ES-I3 (cell line): Measurements from ENCODE around the gene ABCC2.
"Not testable (repeated sequence)": the region's sequence is repeated elsewhere in the genome, so short reads cannot be mapped to it uniquely, and the experiment has no call there.

Experiments used
- H3K36me3 ChIP-seq: 2 replicates; pipeline ENCODE4 v1.6.1; 2013; ENCODE audit warnings: mild to moderate bottlenecking, low read length, control low read depth, moderate library complexity; ENCODE audit not compliant: insufficient read depth
- H3K4me1 ChIP-seq: 2 replicates; pipeline ENCODE4 v1.6.1; 2013; ENCODE audit warnings: mild to moderate bottlenecking, control low read depth, low read length; ENCODE audit not compliant: insufficient read depth
- H3K9ac ChIP-seq: 2 replicates; pipeline ENCODE4 v1.6.1; 2013; ENCODE audit warnings: low read depth, mild to moderate bottlenecking, low read length, moderate library complexity
- H3K9me3 ChIP-seq: 2 replicates; pipeline ENCODE4 v1.6.1; 2013; ENCODE audit warnings: mild to moderate bottlenecking, low read length, moderate library complexity; ENCODE audit not compliant: control insufficient read depth, insufficient read depth

ABCC2 gene

DNA sequence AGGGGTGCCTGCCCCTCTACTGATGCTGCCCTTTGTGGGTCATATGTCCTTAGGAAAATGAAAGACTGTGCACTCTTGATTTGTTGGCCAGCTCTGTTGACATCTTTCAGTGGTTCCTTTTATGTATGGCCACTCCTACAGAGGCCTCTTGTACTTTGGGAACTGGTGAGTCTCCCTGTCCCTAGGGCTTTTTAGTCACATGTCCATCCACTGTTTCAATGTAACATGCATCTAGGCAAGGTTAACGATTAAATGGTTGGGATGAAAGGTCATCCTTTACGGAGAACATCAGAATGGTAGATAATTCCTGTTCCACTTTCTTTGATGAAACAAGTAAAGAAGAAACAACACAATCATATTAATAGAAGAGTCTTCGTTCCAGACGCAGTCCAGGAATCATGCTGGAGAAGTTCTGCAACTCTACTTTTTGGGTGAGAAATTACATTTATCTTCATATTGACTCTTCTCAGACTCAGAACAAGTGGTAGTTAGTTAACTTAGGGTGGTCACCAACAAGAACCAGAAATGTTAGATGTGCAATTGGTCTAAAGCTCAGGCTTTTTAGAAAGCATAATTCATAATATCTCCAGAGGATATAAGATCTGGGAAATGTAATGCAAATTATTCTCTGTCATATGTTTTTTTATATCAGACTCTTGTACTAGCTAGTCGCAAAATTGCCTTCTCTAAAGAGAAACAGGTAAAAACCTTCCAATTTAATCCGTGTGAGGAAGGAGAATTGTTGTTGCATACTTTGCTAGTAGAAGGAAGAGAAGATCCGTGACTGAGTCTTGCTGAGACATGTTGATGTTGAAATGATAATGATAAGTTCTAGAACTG lies at the start of gene ABCC2:
TSS of gene ABCC2 (plus strand) at position 194 of the 840 bp plus-strand sequence. CDS start at position 399, 205 bp downstream.
- Histone ChIP-seq H3K9me3 (no peaks in the 10 kb centered on the region), H3K9ac (no peak within 1 kb of the TSS), H3K4me1 (peaks cover 33% of the 10 kb centered on the region), H3K36me3 (no peaks in the 10 kb centered on the region)

DNA sequence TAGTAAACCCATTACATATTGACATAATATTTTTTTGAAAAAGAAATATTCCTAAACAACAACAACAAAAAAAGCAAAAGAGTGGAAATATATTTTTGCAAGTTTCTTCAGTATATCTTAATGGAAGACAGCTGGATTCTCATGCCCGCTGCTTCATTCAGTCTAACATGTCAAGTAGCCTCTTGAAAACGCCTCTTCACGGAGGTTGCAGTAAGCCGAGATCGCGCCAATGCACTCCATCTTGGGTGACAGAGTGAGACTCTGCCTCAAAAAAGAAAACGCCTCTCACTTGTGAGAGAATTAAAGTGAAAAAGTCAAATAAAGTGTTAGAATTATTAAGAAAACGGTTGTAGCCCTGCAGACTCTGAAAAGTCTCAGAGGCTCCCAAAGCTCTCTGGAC lies 49.1 kb upstream of the ABCC2 start:
- H3K9me3 ChIP-seq: no peaks in the 10 kb centered on the region

DNA sequence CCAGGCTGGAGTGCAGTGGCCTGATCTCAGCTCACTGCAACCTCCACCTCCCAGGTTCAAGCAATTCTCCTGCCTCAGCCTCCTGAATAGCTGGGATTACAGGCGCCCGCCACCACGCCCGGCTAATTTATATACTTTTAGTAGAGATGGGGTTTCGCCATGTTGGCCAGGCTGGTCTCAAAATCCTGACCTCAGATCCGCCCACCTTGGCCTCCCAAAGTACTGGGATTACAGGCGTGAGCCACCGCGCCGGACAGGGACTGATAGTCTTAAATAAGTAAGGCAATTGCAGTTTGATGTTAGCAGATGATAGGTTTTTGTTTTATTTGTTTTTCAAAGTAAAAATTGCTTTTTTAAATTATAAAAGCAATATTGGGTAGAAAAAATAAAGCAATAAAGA lies 48.3 kb upstream of the ABCC2 start:
- H3K9me3 ChIP-seq, H3K4me1 ChIP-seq, H3K36me3 ChIP-seq, H3K9ac ChIP-seq: not testable (repeated sequence)

More for the DNA sequence above, 49.1 kb upstream of the ABCC2 start:
- Histone ChIP-seq H3K9ac (no peak overlapping the region), H3K4me1 (no peaks in the 10 kb centered on the region), H3K36me3 (peaks cover 7% of the 10 kb centered on the region; the same call in 1 of the 2 replicates)

DNA sequence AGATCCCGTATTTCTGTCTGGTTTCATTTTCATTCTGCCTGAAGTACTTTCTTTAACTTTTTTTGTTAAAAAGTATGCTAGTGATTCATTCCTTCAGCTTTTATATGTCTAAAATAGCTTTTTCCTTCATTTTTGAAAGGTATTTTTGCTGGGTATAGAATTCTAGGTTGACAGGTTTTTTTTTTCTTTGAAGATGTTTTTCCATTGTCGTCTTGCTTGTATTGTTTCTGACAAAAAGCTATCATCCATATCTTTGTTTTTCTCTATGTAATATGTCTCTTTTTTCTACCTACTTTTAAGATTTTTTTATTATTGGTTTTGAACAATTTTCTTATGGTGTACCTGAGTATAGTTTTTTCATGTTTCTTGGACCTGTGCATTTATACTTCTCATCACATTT lies 42.2 kb upstream of the ABCC2 start:
- Histone ChIP-seq H3K9me3 (peaks cover 6% of the 10 kb centered on the region; the same call in 1 of the 2 replicates), H3K36me3 (peaks cover 15% of the 10 kb centered on the region), H3K9ac (no peak overlapping the region), H3K4me1 (no peaks in the 10 kb centered on the region)

DNA sequence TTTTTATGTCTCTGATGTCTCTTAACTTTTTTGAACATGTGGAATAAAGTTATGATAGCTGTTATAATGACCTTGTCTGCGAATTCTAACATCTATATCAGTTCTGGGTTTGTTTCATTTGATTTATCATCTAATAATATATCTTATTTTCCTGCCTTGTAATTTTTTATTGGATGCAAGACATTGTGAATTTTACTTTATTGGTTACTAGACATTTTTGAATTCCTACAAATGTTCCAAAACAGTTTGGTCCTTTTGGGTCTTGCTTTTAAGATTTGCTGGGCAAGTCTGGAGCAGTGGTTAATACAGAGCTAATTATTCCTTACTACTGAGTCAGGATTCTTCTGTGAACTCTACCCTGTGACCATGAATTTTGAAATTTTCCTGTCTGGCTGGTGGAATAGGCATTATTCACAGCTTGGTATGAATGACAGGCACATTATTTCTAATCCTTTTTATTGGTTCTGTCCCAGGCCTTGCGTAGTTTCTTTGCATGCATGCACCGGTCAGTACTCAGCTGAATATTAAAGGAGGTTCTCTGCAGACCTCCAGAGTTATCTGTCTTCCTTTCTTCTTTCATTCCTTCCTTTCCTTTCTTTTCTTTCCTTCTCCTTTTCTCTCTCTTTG lies 41.4 kb upstream of the ABCC2 start:
- H3K4me1 ChIP-seq: no peaks in the 10 kb centered on the region
- H3K36me3 ChIP-seq: peaks cover 14% of the 10 kb centered on the region
- H3K9me3 ChIP-seq: peaks cover 6% of the 10 kb centered on the region; the same call in 1 of the 2 replicates
- H3K9ac ChIP-seq: no peak overlapping the region

DNA sequence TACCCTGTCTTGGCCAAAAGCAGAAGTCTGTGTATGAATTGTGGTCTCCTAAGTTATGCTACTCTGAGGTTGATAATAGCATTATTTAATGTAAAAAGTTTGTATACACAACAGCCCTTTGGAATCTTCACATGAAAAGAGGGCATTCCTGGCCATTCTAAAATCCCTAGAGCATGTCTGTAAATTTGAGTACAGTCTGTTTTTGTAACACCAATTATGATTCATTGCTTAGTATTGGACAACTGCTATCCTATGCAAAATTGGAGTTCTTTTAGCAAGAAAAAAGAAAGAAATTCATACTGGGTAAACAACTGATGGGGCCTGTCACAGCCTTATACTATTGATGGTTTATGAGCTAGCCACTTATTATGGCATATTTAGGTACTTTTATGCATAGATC lies 40.2 kb upstream of the ABCC2 start:
- H3K36me3 ChIP-seq: peaks cover 10% of the 10 kb centered on the region

DNA sequence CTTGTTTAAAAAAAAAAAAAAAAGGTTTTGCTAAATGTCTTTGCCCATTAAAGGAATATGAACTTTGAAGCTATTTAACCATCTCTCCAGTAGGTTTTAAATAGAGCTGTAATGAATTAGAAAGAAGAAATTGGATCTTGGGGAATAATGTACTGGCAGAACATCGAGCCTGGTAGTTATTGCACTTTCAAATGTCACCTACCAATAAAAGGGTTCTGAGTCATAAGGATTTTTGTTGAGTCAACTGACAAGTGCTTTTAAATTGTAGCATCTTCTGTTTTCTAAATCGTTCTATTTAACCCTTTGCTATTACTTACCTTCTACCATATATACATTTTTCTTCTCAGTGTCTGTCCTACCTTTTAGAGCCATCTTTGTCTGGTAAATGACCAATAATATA lies 39.7 kb upstream of the ABCC2 start:
- Histone ChIP-seq H3K9ac (no peak overlapping the region), H3K36me3 (peaks cover 11% of the 10 kb centered on the region), H3K4me1 (no peaks in the 10 kb centered on the region), H3K9me3 (peaks cover 6% of the 10 kb centered on the region; the same call in 1 of the 2 replicates)

More for the DNA sequence above, 40.2 kb upstream of the ABCC2 start:
- H3K9me3 ChIP-seq: peaks cover 6% of the 10 kb centered on the region; the same call in 1 of the 2 replicates
- H3K4me1 ChIP-seq: no peaks in the 10 kb centered on the region
- H3K9ac ChIP-seq: no peak overlapping the region

DNA sequence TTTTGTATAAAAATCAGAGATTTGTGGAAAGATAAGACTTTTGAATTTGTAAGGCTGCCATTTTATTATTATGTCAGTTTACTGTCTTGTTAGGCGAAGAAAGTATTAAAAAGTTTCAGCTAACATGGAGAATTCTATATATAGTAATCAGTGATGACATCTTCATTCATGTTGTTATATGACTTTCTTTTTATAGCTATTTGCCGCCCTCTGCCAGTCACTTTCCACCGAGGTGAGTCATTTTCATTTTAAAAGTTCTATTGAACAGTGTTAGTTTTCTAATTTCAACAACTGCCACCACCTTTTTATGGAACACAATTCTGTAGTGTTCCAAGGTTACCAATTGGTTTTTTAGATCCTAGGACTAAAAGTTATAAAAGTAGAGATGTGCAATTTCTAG lies 38.6 kb upstream of the ABCC2 start:
- Histone ChIP-seq H3K4me1 (no peaks in the 10 kb centered on the region), H3K36me3 (peaks cover 11% of the 10 kb centered on the region)

DNA sequence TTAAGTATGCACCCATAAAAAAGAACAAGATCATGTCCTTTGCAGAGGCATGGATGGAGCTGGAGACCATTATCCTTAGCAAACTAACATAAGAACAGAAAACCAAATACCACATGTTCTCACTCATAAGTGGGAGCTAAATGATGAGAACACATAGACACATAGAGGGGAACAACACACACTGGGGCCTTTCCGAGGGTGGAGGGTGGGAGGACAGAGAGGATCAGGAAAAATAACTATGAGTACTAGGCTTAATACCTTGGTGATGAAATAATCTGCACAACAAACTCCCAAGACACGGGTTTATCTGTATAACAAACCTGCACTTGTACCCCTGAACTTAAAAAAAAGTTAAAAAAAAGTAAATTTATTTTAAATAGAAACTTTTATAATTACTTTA lies 36.3 kb upstream of the ABCC2 start:
- H3K4me1 ChIP-seq, H3K9ac ChIP-seq, H3K9me3 ChIP-seq: not testable (repeated sequence)
- H3K36me3 ChIP-seq: peaks cover 11% of the 10 kb centered on the region

More for the DNA sequence above, 38.6 kb upstream of the ABCC2 start:
- Histone ChIP-seq H3K9me3 (peaks cover 6% of the 10 kb centered on the region; the same call in 1 of the 2 replicates), H3K9ac (no peak overlapping the region)

DNA sequence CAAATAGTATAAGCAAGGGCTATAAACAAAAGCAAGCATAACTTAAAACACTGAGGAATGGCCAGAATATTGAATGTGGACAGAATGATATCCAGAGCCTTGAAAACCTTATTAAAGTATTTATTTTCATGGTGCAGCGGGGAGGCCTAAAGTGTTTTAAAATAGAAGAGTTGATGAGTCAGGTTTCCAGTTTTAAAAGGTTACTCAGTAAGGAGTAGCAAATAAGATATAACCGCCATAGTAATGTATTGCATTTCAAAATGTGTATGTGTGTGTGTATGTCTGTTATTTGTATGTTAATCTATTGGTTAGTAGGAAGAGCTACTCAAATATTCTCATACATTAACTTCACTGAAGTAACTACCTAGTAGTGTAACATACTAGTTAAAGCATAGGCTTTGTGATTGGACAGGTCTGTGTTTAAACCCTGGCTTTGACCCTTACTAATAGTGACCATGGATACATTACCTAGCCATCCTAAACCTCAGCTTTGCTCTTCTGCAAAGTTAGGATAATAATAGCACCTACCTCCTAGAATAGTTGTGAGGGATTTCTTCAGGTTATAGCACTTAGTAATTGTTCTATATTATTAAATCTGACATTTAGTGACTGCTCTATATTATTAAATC lies 33.5 kb upstream of the ABCC2 start:
- Histone ChIP-seq H3K9me3 (no peaks in the 10 kb centered on the region), H3K4me1 (no peaks in the 10 kb centered on the region), H3K36me3 (peaks cover 3% of the 10 kb centered on the region; the same call in 1 of the 2 replicates), H3K9ac (no peak overlapping the region)

DNA sequence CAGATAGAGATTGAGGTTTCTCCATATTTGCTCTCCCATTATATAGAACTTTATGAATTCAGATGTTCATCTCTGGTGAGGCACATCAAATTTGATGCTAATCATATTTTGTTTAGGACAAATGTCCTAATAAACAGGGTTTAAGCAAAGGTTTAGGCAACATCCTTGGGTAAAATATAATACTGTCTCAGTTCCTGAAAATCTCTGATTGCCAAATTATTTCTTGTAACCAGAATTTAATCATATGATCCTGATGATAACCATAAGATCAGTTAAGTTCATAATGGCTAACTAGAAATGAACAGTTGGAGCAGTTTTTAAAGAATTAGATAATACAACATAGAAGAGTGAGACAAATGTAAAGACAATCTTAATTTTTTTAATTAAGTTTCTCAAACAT lies 31.8 kb upstream of the ABCC2 start:
- no peak overlapping the region for H3K9ac ChIP-seq
- no peaks in the 10 kb centered on the region for H3K4me1 ChIP-seq
- H3K36me3 ChIP-seq: peaks cover 8% of the 10 kb centered on the region
- H3K9me3 ChIP-seq: no peaks in the 10 kb centered on the region

DNA sequence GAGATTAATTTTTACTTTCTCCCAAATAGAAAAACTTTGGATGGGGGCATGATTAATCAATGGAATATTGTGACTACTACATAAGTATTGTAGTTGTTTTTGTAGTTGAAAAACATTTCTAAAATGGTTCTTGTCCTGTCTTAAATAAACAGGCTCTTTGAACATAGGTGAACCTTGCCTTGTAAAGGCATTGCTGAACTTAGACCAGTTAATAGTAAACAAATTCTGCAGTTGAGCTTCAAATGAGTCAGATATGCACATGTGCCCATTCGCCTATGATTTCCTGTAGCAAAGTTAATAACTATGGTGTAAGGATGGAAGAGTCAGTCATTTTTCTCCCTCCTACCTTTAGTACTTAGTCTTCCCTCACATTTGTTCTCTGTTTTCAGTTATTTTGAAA lies 27.8 kb upstream of the ABCC2 start:
- no peaks in the 10 kb centered on the region for H3K9me3 ChIP-seq
- H3K4me1 ChIP-seq: no peaks in the 10 kb centered on the region
- H3K36me3 ChIP-seq: peaks cover 14% of the 10 kb centered on the region
- no peak overlapping the region for H3K9ac ChIP-seq

DNA sequence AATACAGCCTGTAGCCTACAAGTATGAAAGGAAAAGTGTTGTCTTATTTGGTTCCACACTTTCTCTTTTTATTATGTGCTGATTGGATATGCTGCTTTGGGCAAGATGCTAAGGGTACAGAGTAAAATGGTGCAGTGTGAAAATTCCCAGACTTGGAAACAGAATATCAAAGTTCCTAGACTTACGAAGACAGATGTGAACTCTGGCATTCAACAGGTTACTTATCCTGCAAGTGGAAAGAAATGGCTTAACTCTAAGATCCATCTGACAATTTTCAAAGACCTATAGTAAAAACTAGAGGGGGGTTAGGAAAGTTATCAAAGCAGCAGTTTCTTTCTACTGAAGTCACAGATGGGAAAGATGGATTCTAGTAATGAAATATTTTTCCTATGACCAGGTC lies 26.3 kb upstream of the ABCC2 start:
- Histone ChIP-seq H3K36me3 (peaks cover 14% of the 10 kb centered on the region), H3K4me1 (no peaks in the 10 kb centered on the region), H3K9ac (no peak overlapping the region), H3K9me3 (no peaks in the 10 kb centered on the region; the same call in 1 of the 2 replicates)

DNA sequence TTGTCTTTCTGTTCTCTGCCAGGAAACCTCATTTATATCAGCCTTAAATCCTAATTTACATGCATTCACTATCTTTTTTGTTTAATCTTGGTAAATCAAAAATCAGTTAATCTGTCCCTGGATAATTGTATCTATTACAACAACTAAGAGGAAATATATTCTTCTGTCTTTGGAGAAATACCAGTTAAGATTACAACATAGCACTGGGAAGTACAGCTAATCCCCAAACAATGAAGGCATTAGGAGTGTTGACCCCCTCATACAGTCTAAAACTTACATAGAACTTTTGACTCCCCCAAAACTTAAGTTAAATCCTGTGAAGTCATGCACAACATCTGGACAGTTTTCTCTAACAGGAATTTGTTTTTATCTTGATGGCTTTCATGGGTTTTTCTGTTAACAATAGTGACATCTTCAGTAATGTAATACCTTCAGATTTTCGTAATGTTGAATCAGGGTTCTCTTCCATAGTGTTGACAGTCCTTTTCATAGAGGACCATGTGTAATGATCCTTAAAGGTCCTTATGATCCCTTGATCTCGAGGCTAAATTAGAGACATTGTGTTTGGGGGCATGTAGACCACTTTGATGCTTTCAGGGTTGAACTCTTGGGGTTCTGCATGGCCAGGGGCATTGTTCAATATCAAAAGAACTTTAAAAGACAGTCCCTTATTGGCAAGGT lies 24.1 kb upstream of the ABCC2 start:
- Histone ChIP-seq H3K9ac (no peak overlapping the region), H3K9me3 (no peaks in the 10 kb centered on the region; the same call in 1 of the 2 replicates), H3K4me1 (no peaks in the 10 kb centered on the region), H3K36me3 (peaks cover 14% of the 10 kb centered on the region)
